ENCODE results near the gene ANO5.
"Not testable (repeated sequence)": the region's sequence is repeated elsewhere in the genome, so short reads cannot be mapped to it uniquely, and the experiment has no call there.

Gene ANO5

GRCh38 chr11:22207162-22207561, 14.3 kb downstream of the ANO5 start:
- no peak for DNase-seq

- DNase-seq = no peak
Observed at GRCh38 chr11:22208151-22208858, 15.4 kb downstream of the ANO5 start.

GRCh38 chr11:22216940-22217339, 24.1 kb downstream of the ANO5 start:
- DNase-seq = no peak

GRCh38 chr11:22221143-22221542, 28.3 kb downstream of the ANO5 start:
- DNase-seq = no peak

GRCh38 chr11:22225190-22225589, 32.3 kb downstream of the ANO5 start:
- no peak for DNase-seq

GRCh38 chr11:22234743-22235142, 41.9 kb downstream of the ANO5 start:
- no peak for DNase-seq

- peak; percentile 61 for DNase-seq
Observed at GRCh38 chr11:22244986-22245592, 52.2 kb downstream of the ANO5 start.

GRCh38 chr11:22246992-22247391, 54.1 kb downstream of the ANO5 start:
- no peak for DNase-seq

- no peak for DNase-seq
Observed at GRCh38 chr11:22249871-22250270, 57.0 kb downstream of the ANO5 start.

- no peak for DNase-seq
Observed at GRCh38 chr11:22256876-22257275, 64.0 kb downstream of the ANO5 start.

GRCh38 chr11:22263613-22264012, 70.7 kb downstream of the ANO5 start:
- DNase-seq = no peak

GRCh38 chr11:22268983-22269624, 76.2 kb downstream of the ANO5 start:
- not testable (repeated sequence) for DNase-seq

GRCh38 chr11:22273781-22274180, 80.9 kb downstream of the ANO5 start:
- DNase-seq = no peak

- DNase-seq = peak; percentile 7
Observed at GRCh38 chr11:22275600-22275999, 82.7 kb downstream of the ANO5 start.

GRCh38 chr11:22276535-22276934, 83.7 kb downstream of the ANO5 start:
- no peak for DNase-seq

- DNase-seq = peak; percentile 1
Observed at GRCh38 chr11:22284991-22285390, 92.1 kb downstream of the ANO5 start.

- DNase-seq = no peak
Observed at GRCh38 chr11:22302368-22302767, 109.5 kb downstream of the ANO5 start.

- peak; percentile 63 for DNase-seq
Observed at GRCh38 chr11:22304337-22304961, 111.6 kb downstream of the ANO5 start.

GRCh38 chr11:22317656-22318055, 124.8 kb downstream of the ANO5 start:
- DNase-seq = no peak

GRCh38 chr11:22331771-22332170, 138.9 kb downstream of the ANO5 start:
- peak; percentile 4 for DNase-seq

Data from OCI-M1 (cell line).